K562 (cell line): ENCODE measurements around the gene ELP5. TPM values are rescaled to one million over a fixed set of nuclear protein-coding genes. Genes with fewer than 3 reads are reported as not detected.

Experiments
- CSDE1 ChIP-seq, 2 experiments: fragments of 450-650 bp; IDR thresholded peaks; 2 replicates each; pipeline ENCODE4 v1.6.1; 2016; ENCODE audit warnings: mild to moderate bottlenecking in 1 of 2
- ELF4 ChIP-seq: fragments of 450-650 bp; formaldehyde crosslinking; IDR thresholded peaks from 2 replicates; pipeline ENCODE4 v1.4.0; 2022; ENCODE audit warnings: missing genetic modification characterization
- ERF ChIP-seq: fragments of 450-650 bp; formaldehyde crosslinking; IDR thresholded peaks from 2 replicates; pipeline ENCODE4 v1.4.0; 2020; ENCODE audit warnings: mild to moderate bottlenecking, mixed read lengths
- ETS2 ChIP-seq: IDR thresholded peaks from 2 replicates; pipeline ENCODE4 v1.6.1; 2016; ENCODE audit warnings: borderline replicate concordance, missing genetic modification characterization, mild to moderate bottlenecking, moderate library complexity, missing compliant biosample characterization; ENCODE audit not compliant: poor library complexity, severe bottlenecking
- GABPB2 ChIP-seq: fragments of 250-450 bp; sonication (Bioruptor Pico); conservative IDR thresholded peaks from 2 replicates; pipeline ENCODE4 v1.5.1; 2021; ENCODE audit warnings: mild to moderate bottlenecking
- HDAC2 ChIP-seq: fragments of 450-650 bp; IDR thresholded peaks from 2 replicates; pipeline ENCODE4 v1.6.1; 2016; ENCODE audit warnings: mild to moderate bottlenecking
- HDAC6 ChIP-seq: IDR thresholded peaks from 2 replicates; pipeline ENCODE4 v1.6.1; 2012; ENCODE audit warnings: low read depth, mild to moderate bottlenecking, control low read depth, inconsistent platforms, low read length, moderate library complexity
- HMG20B ChIP-seq: fragments of 250-450 bp; sonication (Bioruptor Pico); IDR thresholded peaks from 2 replicates; pipeline ENCODE4 v1.5.0; 2021; ENCODE audit warnings: mild to moderate bottlenecking
- HNRNPL ChIP-seq: fragments of 200-400 bp; formaldehyde crosslinking; IDR thresholded peaks from 2 replicates; pipeline ENCODE4 v1.6.1; 2017; ENCODE audit warnings: low read depth, mild to moderate bottlenecking, low read length
- HNRNPLL ChIP-seq: fragments of 200-400 bp; formaldehyde crosslinking; IDR thresholded peaks from 2 replicates; pipeline ENCODE4 v1.6.1; 2017; ENCODE audit warnings: low read length, low read depth, mild to moderate bottlenecking; ENCODE audit not compliant: poor library complexity, severe bottlenecking
- JUND ChIP-seq, 2 experiments: IDR thresholded peaks; 2 replicates in 1 of 2; 3 replicates in 1 of 2; pipeline ENCODE4 v1.6.1; 2011; ENCODE audit warnings: borderline replicate concordance in 2 of 2, low read depth in 2 of 2, low read length in 2 of 2, improper control_type of control experiment in 1 of 2, missing biosample characterization in 1 of 2, missing genetic modification characterization in 1 of 2, missing genetic modification reagents in 1 of 2
- KAT7 ChIP-seq: sonication (generic); formaldehyde crosslinking; IDR thresholded peaks from 2 replicates; pipeline ENCODE4 v1.8.0; 2022; ENCODE audit warnings: missing genetic modification reagents, mild to moderate bottlenecking, borderline replicate concordance
- KLF6 ChIP-seq: fragments of 250-450 bp; sonication (Bioruptor Pico); IDR thresholded peaks from 2 replicates; pipeline ENCODE4 v1.4.0; 2020; ENCODE audit warnings: mild to moderate bottlenecking, moderate library complexity, borderline replicate concordance
- MXI1 ChIP-seq: IDR thresholded peaks from 2 replicates; pipeline ENCODE4 v1.6.1; 2011; ENCODE audit warnings: low read depth, mild to moderate bottlenecking, improper control_type of control experiment, low read length
- NFXL1 ChIP-seq: fragments of 450-650 bp; formaldehyde crosslinking; IDR thresholded peaks from 2 replicates; pipeline ENCODE4 v1.4.0; 2021; ENCODE audit warnings: mild to moderate bottlenecking
- POLR2B ChIP-seq: fragments of 450-650 bp; IDR thresholded peaks from 2 replicates; pipeline ENCODE4 v1.6.1; 2018; ENCODE audit warnings: low read depth; ENCODE audit not compliant: partially characterized antibody
- POU5F1 ChIP-seq: fragments of 150-350 bp; IDR thresholded peaks from 2 replicates; pipeline ENCODE4 v1.6.1; 2014; ENCODE audit warnings: borderline replicate concordance, low read length, low read depth, mild to moderate bottlenecking; ENCODE audit not compliant: partially characterized antibody
- SREBF1 ChIP-seq: fragments of 150-350 bp; IDR thresholded peaks from 2 replicates; pipeline ENCODE4 v1.6.1; 2014; ENCODE audit warnings: antibody characterized with exemption, low read depth, low read length, borderline replicate concordance
- TAF7 ChIP-seq: fragments of 450-650 bp; IDR thresholded peaks from 2 replicates; pipeline ENCODE4 v1.6.1; 2016; ENCODE audit warnings: missing genetic modification characterization, missing compliant biosample characterization
- TEAD1 ChIP-seq, 2 experiments: fragments of 450-650 bp in 1 of 2; sonication (generic) in 1 of 2; formaldehyde crosslinking; IDR thresholded peaks; 2 replicates each; pipeline versions ENCODE4 v1.4.0 to v1.8.0; 2020 to 2022; ENCODE audit warnings: mild to moderate bottlenecking in 2 of 2, missing genetic modification reagents in 1 of 2
- WHSC1 ChIP-seq: IDR thresholded peaks from one replicate; pipeline ENCODE4 v1.6.1; 2012; ENCODE audit warnings: low read length, control low read depth, inconsistent platforms
- ZNF707 ChIP-seq: fragments of 250-450 bp; sonication (Bioruptor Pico); conservative IDR thresholded peaks from 2 replicates; pipeline ENCODE4 v1.8.0; 2022; ENCODE audit warnings: inconsistent platforms, mild to moderate bottlenecking, moderate library complexity
- polyA plus RNA-seq, 8 experiments: library from polyadenylated mRNA; depleted of rRNA in 4 of 8; stranded (reverse) in 5 of 8; unstranded in 3 of 8; fragments of >200 nt; fragmentation: Nextera tagmentation in 2 of 8; fragmentation: Illumina TruSeq in 1 of 8; extraction: Ambion mirVana in 2 of 8; extraction: Trizol in 1 of 8; gene quantifications; 2 replicates each; pipeline versions ENCODE4 v1.2.1 to v1.2.3, GENCODE V29; 2011 to 2014; ENCODE audit warnings: inconsistent platforms in 1 of 8, missing spikeins in 1 of 8
- total RNA-seq, 7 experiments: library from RNA; depleted of rRNA in 6 of 7; stranded (reverse); fragments of >200 nt in 6 of 7; fragmentation: Illumina TruSeq in 2 of 7; extraction: Trizol in 2 of 7; gene quantifications; 2 replicates each; pipeline versions ENCODE4 v1.2.1 to v1.2.3, GENCODE V29; 2011 to 2021; ENCODE audit warnings: low replicate concordance in 1 of 7
- TF ChIP-seq, protein P1 (sequence below): IDR thresholded peaks from 2 replicates; pipeline ENCODE4 v1.6.1; 2016; ENCODE audit warnings: missing genetic modification characterization, missing compliant biosample characterization
- TF ChIP-seq, protein P2 (sequence below): fragments of 250-450 bp; sonication (Bioruptor Pico); IDR thresholded peaks from 2 replicates; pipeline ENCODE4 v1.5.0; 2020; ENCODE audit warnings: mild to moderate bottlenecking

ELP5 gene
- total and polyA plus RNA-seq, 9 of the 15 experiments (the other 6 are each of a cell fraction or from before 2014, with no cell fraction given), result 25.7 to 77.9 (median 52.9) TPM

DNA sequence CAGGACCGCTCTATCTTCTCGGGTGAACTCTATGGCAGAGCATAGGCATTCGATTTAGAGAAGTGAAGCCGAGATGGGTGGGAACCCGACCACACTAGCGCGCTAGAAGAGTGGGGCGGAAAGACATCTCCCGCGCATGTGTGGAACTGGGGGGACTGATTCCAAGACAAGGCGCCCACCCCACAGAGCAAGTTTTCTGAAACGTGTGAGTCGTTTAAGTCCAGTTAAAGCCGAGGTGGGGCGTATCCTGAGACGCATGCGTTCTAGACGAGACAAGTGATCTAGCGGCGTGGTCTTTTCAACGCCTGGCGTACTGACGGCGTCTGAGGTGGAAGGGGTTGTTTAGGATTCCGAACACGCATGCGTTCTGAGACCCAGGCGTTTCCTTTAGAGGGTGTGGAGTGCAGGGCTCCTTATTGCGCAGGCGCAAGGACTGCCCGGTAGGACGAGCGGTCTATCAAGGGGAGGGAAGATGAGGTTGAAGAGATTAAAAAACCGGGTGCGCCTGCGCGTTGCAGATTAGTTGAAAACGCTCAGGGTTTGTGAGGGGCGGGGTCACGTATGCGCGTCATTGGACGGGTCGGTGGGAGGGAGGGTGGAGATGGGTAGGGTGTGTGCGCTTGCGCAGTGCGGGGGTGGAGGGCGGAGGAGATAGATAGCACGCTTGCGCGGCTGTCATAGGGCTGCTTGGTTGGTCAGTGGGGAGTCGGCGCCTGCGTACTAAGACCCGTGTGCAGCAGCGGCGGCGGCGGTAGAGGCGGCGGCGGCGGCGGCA is 55.1 kb downstream of the ELP5 start, which contains the start of gene EIF5A (continued):
- no peak for TF ChIP-seq ZNF707 (CRISPR knock-in tag)
- TF ChIP-seq ELF4 (CRISPR knock-in tag), result no peak
- peak; percentile 38; the same call in 1 of the 2 replicates for TF ChIP-seq KLF6 (CRISPR knock-in tag)
- TF ChIP-seq TEAD1 (CRISPR knock-in tag; IDR thresholded peaks at IDR 0.05), result no peak
- no peak; the same call in none of the 2 replicates for TF ChIP-seq JUND (IDR thresholded peaks at IDR 0.05; ENCODE audit: borderline replicate concordance, low read depth, low read length)
- TF ChIP-seq JUND (tag; IDR thresholded peaks at IDR 0.05; ENCODE audit: borderline replicate concordance, low read depth, low read length), result no peak
- TF ChIP-seq POU5F1, result no peak
- no peak for TF ChIP-seq HDAC6
- TF ChIP-seq MXI1, result peak; percentile 50; the same call in 1 of the 2 replicates
- no peak for TF ChIP-seq HMG20B
- TF ChIP-seq, protein P1, sequence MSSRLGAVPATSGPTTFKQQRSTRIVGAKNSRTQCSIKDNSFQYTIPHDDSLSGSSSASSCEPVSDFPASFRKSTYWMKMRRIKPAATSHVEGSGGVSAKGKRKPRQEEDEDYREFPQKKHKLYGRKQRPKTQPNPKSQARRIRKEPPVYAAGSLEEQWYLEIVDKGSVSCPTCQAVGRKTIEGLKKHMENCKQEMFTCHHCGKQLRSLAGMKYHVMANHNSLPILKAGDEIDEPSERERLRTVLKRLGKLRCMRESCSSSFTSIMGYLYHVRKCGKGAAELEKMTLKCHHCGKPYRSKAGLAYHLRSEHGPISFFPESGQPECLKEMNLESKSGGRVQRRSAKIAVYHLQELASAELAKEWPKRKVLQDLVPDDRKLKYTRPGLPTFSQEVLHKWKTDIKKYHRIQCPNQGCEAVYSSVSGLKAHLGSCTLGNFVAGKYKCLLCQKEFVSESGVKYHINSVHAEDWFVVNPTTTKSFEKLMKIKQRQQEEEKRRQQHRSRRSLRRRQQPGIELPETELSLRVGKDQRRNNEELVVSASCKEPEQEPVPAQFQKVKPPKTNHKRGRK (tag), result no peak
- no peak for TF ChIP-seq WHSC1
- no peak for TF ChIP-seq SREBF1
- peak; percentile 76 for TF ChIP-seq TAF7 (tag)
- no peak for TF ChIP-seq ERF (CRISPR knock-in tag)
- TF ChIP-seq NFXL1 (CRISPR knock-in tag), result no peak
- TF ChIP-seq HDAC2, result no peak; the same call in 1 of the 2 replicates
- TF ChIP-seq CSDE1 (IDR thresholded peaks at IDR 0.05), result no peak
- no peak for TF ChIP-seq GABPB2
- no peak for TF ChIP-seq HNRNPL
- TF ChIP-seq KAT7 (CRISPR knock-in tag), result no peak
- peak; percentile 35 for TF ChIP-seq HNRNPLL
- TF ChIP-seq, protein P2, sequence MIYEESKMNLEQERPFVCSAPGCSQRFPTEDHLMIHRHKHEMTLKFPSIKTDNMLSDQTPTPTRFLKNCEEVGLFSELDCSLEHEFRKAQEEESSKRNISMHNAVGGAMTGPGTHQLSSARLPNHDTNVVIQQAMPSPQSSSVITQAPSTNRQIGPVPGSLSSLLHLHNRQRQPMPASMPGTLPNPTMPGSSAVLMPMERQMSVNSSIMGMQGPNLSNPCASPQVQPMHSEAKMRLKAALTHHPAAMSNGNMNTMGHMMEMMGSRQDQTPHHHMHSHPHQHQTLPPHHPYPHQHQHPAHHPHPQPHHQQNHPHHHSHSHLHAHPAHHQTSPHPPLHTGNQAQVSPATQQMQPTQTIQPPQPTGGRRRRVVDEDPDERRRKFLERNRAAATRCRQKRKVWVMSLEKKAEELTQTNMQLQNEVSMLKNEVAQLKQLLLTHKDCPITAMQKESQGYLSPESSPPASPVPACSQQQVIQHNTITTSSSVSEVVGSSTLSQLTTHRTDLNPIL (CRISPR knock-in tag), result no peak
- TF ChIP-seq POLR2B, result peak; percentile 78
- no peak for TF ChIP-seq ETS2
